AG04450 (cell line): Measurements from ENCODE around the gene PDE6H. TPM values are rescaled to one million over a fixed set of nuclear protein-coding genes. Genes with fewer than 3 reads are reported as not detected.

Experiments used
- CTCF ChIA-PET: fragments of 300-600, 350-600 bp; formaldehyde crosslinking; extraction: SDS; loops from one replicate; lab custom pipeline; 2022; ENCODE audit warnings: antibody characterized with exemption, inconsistent platforms; lab: Charles Lee
- POLR2A ChIA-PET: fragments of 350-600 bp; formaldehyde crosslinking; extraction: SDS; loops from one replicate; lab custom pipeline; 2021; ENCODE audit warnings: antibody characterized with exemption, inconsistent platforms; lab: Yijun Ruan, JAX
- DNase-seq: peaks from one replicate; pipeline ENCODE4 v3.0.0-alpha.2; 2011; ENCODE audit warnings: low read depth, low spot score
- H3K27ac ChIP-seq: one replicate; pipeline ENCODE4 v1.5.1; 2012; ENCODE audit warnings: low read depth, low read length, control low read depth
- H3K27me3 ChIP-seq: one replicate; pipeline ENCODE4 v1.6.0; 2012; ENCODE audit warnings: low read length; ENCODE audit not compliant: control insufficient read depth, insufficient read depth
- H3K4me3 ChIP-seq: 2 replicates; pipeline ENCODE4 v1.5.1; 2011; ENCODE audit warnings: mild to moderate bottlenecking, low read depth, low read length, control low read depth
- H3K9me3 ChIP-seq: 2 replicates; pipeline ENCODE4 v1.5.1; 2012; ENCODE audit warnings: low read length; ENCODE audit not compliant: control insufficient read depth, insufficient read depth
- polyA plus RNA-seq: library from polyadenylated mRNA; depleted of rRNA; stranded (reverse); fragments of >200 nt; gene quantifications from 2 replicates; pipeline ENCODE4 v1.2.3, GENCODE V29; 2011
- TF ChIP-seq, protein P1 (sequence below): IDR thresholded peaks from 2 replicates; pipeline ENCODE4 v1.5.1; 2011; ENCODE audit warnings: low read depth, low read length, control low read depth, inconsistent platforms

The PDE6H gene
- polyA plus RNA-seq, 1 experiment = not detected

DNA sequence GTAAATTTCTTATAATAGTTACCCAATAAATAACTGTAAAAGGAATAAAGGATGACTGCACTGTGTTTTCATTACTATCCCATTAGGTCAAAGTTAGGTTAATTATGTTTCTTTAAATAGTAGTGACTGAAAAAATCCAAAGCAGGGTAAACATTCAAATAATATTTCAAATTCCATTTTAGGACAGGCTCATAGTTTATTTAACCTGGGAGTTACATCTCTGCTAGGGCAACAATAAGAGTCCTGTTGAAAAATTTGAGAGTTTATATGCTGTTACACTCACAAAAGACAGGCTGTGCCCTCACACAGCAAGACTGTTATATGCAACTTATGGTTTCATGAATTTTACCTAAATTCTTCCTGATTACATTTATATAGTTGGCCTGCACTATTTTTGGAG lies 42.5 kb upstream of the PDE6H start:
- Histone ChIP-seq H3K9me3 (no peaks in the 10 kb centered on the region), H3K27ac (no peak overlapping the region), H3K27me3 (no peaks in the 10 kb centered on the region), H3K4me3 (no peak overlapping the region)
- TF ChIP-seq, protein P1, sequence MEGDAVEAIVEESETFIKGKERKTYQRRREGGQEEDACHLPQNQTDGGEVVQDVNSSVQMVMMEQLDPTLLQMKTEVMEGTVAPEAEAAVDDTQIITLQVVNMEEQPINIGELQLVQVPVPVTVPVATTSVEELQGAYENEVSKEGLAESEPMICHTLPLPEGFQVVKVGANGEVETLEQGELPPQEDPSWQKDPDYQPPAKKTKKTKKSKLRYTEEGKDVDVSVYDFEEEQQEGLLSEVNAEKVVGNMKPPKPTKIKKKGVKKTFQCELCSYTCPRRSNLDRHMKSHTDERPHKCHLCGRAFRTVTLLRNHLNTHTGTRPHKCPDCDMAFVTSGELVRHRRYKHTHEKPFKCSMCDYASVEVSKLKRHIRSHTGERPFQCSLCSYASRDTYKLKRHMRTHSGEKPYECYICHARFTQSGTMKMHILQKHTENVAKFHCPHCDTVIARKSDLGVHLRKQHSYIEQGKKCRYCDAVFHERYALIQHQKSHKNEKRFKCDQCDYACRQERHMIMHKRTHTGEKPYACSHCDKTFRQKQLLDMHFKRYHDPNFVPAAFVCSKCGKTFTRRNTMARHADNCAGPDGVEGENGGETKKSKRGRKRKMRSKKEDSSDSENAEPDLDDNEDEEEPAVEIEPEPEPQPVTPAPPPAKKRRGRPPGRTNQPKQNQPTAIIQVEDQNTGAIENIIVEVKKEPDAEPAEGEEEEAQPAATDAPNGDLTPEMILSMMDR = no peak
- POLR2A ChIA-PET = no interaction called here
- CTCF ChIA-PET = interaction anchor here (1.4 kb wide), 1 partner anchor 40 kb away, joined by 3 read pairs; no protein-coding TSS in a partner anchor
- no peak for DNase-seq

DNA sequence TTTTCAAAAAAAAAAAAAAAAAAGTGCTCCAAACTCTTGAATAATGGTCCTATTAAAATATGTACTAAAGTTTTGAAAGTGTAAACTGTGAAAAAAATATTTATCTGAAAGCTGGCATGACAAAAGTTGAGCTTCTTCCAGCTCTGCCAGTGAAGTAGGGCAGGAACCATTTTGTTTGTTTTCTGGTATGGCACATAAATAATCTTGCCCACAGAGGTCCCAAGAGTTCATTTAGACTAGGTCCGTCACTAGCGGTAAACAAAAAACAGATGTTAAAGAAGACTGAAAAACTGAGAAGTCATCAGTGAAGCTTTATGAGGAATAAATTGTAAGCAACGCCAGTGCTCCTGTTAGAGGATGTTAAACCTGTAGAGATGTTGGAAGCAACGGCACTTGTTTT lies 41.5 kb upstream of the PDE6H start:
- H3K9me3 ChIP-seq = no peaks in the 10 kb centered on the region
- no peak overlapping the region for H3K4me3 ChIP-seq
- ChIA-PET POLR2A (no interaction called here), CTCF (interaction anchor here (0.6 to 0.7 kb wide), 2 partner anchors 18 to 53 kb away, joined by 3 read pairs; no protein-coding TSS in a partner anchor)
- no peaks in the 10 kb centered on the region for H3K27me3 ChIP-seq
- no peak overlapping the region for H3K27ac ChIP-seq
- DNase-seq = no peak
- TF ChIP-seq, protein P1 = no peak

DNA sequence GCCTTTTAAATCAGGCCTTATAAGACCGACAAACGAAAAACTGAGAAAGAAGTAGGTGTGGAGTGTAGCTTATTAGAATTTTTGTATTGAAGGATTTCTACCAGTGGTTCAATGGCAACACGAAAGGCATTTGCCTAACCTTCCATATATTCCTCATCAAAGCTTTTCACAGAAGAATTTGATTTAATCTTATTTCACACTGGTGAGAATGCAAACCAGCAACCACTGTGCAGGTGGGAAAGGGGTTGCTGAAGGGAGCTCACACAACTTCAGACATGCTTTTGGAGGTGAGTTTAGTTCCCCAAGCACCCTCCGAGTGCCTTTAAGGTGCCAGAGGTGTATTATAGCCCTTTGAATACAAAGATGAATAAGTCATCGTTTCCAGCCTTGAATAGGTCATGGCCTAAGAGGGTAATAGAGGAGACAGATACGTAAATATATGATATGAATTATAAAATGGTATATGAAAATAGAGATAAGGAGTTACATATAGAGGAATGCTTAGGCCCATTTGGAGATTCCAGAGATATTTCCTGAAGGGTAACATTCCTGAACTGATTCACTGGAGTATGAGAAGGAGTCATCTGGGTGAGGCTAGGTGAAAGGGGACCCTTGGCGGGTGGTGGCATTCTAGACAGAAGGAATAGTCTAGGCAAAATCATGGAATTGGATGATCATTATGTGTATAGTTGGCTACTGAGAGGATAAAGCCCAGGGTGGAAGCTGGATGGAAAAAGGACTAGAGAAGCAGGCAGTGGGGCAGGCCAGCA lies 40.9 kb upstream of the PDE6H start:
- no peaks in the 10 kb centered on the region for H3K9me3 ChIP-seq
- ChIA-PET CTCF (interaction anchor here (0.6 to 0.7 kb wide), 2 partner anchors 19 to 54 kb away, joined by 3 read pairs; no protein-coding TSS in a partner anchor), POLR2A (no interaction called here)
- H3K27me3 ChIP-seq = no peaks in the 10 kb centered on the region
- TF ChIP-seq, protein P1 = no peak
- DNase-seq = no peak
- H3K4me3 ChIP-seq = no peak overlapping the region
- no peak overlapping the region for H3K27ac ChIP-seq

DNA sequence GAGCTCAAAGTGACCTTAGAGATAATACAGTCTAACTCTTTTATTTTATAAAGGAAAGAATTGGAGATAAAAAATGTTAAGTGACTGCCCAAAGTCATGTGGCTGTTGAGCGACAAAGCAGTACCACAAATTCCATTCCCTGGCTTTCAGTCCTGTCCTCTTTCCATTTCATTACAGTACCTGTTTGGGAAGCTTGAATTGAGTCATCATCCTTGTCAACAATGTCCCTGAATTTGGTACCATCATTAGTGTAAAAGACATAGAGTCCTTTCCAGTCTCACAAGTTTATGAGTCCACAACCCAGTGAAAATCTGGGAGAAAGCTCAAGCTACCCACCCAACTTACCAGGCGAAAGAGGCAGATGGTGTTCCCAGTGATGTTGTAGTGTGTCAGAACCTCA lies 38.3 kb upstream of the PDE6H start:
- TF ChIP-seq, protein P1 = no peak
- H3K27me3 ChIP-seq = no peaks in the 10 kb centered on the region
- H3K27ac ChIP-seq = no peak overlapping the region
- DNase-seq = no peak
- ChIA-PET POLR2A (no interaction called here), CTCF (no interaction called here)
- H3K9me3 ChIP-seq = no peaks in the 10 kb centered on the region
- H3K4me3 ChIP-seq = no peak overlapping the region

DNA sequence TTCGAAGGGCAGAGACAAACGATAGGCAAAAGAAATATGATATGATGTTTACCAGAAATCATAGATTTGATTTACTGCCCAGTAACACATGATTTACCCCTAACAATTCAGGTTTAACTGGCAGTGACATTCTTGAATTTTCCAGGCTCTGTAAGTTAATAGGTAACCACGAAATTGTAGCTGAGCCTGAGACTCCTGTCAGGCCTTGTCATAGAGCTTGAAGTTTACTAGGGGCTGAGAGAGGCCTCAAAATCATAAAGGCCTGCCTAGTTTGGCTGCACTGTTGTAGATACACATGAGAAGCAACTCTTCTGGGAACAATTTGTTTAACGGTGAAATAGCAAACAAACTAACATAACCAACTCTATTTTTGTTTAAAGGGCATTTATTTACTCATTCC lies 37.8 kb upstream of the PDE6H start:
- ChIA-PET POLR2A (no interaction called here), CTCF (no interaction called here)
- Histone ChIP-seq H3K4me3 (no peak overlapping the region), H3K27me3 (no peaks in the 10 kb centered on the region), H3K9me3 (no peaks in the 10 kb centered on the region), H3K27ac (no peak overlapping the region)
- DNase-seq = no peak
- TF ChIP-seq, protein P1 = no peak
